Superior temporal gyrus (tissue), 1 donor: ENCODE results near the gene S100B.
A peak's percentile ranks its signal among the peaks of the same experiment; 100 is the strongest.

Source experiments
- DNase-seq: peaks from one replicate; pipeline ENCODE4 v3.0.0-alpha.2; 2016; ENCODE audit errors: extremely low spot score

S100B gene

GRCh38 chr21:46560568-46561444, 44.1 kb downstream of the S100B start:
- no peak for DNase-seq

DNA sequence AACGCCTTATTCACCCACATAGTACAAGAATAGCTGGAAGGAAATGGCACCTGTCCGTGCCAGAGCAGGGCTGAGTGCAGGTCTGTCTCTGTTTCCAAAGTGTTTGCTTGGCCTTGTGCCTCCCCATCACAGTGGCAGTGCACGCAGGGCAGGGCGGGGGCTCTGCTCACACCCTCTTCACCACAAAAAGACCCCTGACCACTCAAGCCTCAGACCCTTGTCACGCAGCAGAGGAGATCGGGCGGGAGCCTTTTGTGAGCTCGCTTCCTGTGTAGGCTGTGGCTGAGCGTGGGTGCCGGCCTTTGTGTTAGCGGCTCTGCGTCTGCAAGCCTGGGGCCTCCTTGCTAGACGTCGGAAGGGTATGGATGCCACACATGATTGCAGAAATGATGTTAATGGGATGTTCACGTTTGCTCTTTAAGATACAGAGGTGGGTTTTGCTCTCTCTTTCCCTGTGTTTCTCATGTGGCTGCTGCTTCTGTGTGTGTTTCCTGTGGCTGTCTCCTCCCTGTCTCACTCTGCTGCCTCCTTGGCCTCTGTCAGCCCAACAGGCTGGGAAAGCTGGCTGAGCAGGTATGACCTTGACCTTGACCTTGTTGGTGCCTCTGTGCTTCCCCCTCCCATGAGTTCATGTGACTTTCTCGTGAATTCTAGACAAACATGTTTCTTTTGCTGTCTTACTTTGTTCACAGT, 45.4 kb downstream of the S100B start:
- no peak for DNase-seq

GRCh38 chr21:46557919-46558392, 46.9 kb downstream of the S100B start:
- no peak for DNase-seq

GRCh38 chr21:46557469-46557868, 47.4 kb downstream of the S100B start:
- DNase-seq = no peak

DNA sequence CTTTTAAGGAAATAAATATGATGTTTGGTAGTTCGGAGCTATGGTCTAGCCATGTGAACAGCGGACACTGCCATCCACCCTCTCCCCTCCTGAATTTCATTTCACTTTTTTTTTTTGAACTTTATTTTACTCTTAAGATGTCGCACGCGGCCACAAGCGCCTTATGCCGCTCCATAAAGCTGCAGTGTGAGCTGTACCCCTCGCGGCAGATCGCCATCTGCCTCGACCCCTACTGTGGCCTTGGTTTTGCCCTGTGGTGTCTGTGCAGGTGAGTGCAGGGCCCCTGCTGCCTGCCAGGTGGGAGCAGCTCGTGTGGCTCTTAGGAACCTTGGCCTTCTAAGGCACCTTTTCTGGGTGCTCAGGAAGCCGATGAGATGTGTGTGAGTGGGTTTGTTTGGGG, 48.1 kb downstream of the S100B start:
- DNase-seq = no peak

GRCh38 chr21:46555678-46556077, 49.2 kb downstream of the S100B start:
- DNase-seq = no peak

DNA sequence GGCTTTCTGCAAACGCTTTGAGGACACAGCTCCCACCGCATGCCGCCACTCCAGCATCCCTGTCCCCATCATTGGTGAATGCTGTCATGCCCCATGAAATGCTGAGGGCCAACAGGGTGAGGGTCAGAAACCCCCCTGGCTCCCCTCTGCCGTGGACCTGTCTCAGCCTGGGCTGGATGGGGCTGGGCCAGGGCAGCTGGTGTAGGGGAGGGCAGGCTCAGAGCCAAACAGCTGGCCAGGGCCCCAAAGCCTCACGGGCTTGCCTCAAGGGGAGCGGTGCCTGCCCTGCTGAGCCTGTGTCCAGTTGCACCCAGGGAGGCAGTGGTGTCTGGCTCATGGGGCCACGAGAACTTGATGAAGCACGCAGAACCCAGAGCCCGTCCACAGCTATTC, 49.7 kb downstream of the S100B start:
- DNase-seq = no peak

DNA sequence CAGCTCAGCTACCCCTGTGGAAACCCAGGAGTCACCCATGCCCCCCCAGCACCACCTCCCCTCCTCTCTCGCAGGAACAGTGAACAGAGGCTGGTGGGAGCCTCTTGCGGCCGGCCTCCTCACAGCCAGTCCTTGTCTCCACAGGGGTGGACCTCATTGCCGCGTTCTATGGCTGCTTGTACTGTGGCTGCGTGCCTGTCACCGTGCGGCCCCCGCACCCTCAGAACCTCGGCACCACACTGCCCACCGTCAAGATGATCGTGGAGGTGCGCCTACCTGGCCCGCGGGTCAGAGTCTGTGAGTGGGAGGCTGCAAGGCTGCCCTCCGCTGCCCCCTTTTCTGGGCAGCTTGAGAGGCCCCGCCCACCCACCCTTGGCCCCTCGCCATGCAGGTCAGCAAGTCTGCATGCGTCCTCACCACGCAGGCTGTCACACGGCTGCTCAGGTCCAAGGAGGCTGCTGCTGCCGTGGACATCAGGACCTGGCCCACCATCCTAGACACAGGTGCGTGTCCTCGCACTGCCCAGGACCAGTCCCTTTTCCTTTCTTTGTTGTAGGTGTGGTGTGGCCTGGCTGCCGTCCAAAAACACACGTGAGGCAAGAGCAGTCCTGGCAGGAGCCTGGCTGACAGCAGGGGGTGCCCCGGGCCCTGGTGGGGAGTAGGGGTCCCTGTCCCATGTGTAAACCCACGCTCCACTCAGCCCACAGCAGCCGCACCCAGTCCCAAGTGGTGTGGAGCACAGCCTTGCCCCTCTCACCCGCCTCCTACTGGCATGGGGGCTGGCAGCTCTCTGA, 50.3 kb downstream of the S100B start:
- no peak for DNase-seq

GRCh38 chr21:46553993-46554392, 50.9 kb downstream of the S100B start:
- DNase-seq = no peak

GRCh38 chr21:46552865-46553379, 52.0 kb downstream of the S100B start:
- no peak for DNase-seq

DNA sequence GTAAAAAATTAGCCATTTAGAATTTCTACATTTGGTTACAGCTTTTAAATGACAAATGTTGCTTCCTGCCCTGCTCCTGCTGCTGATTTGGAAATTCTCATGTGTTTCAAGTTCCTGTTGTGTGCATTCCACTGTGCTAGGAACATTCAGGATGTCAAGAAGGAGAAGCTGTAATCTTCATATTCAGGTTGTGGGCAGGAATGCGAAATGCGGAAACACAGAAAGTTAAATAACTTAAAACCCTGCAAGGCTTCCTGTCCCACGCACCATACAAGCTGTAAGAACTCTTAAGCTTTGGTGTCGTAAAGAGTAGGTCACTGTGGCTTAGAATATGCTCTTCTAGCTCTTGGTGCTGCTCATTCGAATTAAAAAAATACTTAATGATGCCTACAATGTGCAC, 52.6 kb downstream of the S100B start:
- peak; percentile 16 for DNase-seq

DNA sequence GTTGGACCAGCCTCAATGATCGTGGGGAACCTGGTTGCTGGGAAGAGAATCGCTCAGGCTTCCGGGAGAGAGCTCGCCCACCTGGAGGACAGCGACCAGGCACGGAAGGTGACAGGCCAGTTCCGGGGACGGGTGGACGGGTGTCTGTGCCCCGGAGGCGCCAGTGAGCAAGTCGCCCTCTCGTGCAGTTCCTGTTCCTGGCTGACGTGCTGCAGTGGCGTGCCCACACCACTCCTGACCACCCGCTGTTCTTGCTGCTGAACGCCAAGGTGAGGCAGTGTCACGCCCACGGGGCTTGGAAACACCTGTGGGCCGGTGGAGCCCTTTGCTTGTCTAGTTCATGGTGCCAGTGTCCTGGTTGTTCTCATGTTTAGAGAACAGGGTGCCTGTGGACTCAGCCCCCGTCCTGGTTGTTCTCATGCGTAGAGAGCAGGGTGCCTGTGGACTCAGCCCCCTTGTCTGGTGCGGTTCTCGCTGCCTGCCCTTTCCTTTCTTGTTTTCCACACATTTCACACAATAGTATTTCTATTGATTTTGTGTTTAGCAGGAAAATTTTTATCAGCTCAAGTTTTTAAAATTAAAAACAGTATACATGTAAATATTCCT, 53.1 kb downstream of the S100B start:
- DNase-seq = no peak

GRCh38 chr21:46550116-46550941, 54.6 kb downstream of the S100B start:
- DNase-seq = no peak

- DNase-seq = no peak
Observed at GRCh38 chr21:46549650-46550049, 55.2 kb downstream of the S100B start.
